HepG2 (cell line): ENCODE data around the gene DIPK1C. TPM values are rescaled to one million over a fixed set of nuclear protein-coding genes. Genes with fewer than 3 reads are reported as not detected.

Source experiments
- ATAC-seq: fragments of 200-7000 bp; cut with Tn5 transposase; 3 replicates; pipeline ENCODE4 v1.9.1; 2020; ENCODE audit warnings: mild to moderate bottlenecking, moderate library complexity
- BruUV-seq: library from RNA; stranded (reverse); fragments of 400-500 nt; replicated peaks from 2 replicates; lab custom pipeline; 2021; lab: Mats Ljungman, UMichigan
- CTCF ChIA-PET: fragments of 300-600 bp; formaldehyde crosslinking; extraction: SDS; loops from one replicate; lab custom pipeline; 2021; ENCODE audit warnings: low total read pairs, inconsistent platforms, low intra/inter-chr PET ratio; lab: Yijun Ruan, JAX
- POLR2A ChIA-PET: fragments of 350-600 bp; sonication (Branson Sonifier 250); formaldehyde crosslinking; loops from one replicate; lab custom pipeline; 2020; ENCODE audit warnings: antibody characterized with exemption, inconsistent platforms; lab: Yijun Ruan, JAX
- DNase-seq: peaks from one replicate; pipeline ENCODE4 v3.0.0-alpha.2; 2015; ENCODE audit warnings: low spot score
- FAIRE-seq: peaks from 3 replicates; lab custom pipeline; 2011; peaks lifted over from hg19 to GRCh38; lab: Jason Lieb, UNC
- H2AFZ ChIP-seq: one replicate; pipeline ENCODE4 v1.6.1; 2011; ENCODE audit warnings: low read length, inconsistent platforms
- H3K27ac ChIP-seq: fragments of 300-600 bp; 3 replicates; pipeline ENCODE4 v1.8.0; 2011; ENCODE audit warnings: mixed run types, mild to moderate bottlenecking, mixed read lengths, low read length, inconsistent platforms; ENCODE audit not compliant: insufficient read depth; ENCODE audit errors: extremely low read length
- H3K27me3 ChIP-seq, 2 experiments: fragments of 200-600 bp in 1 of 2; 2 replicates in 1 of 2; 3 replicates in 1 of 2; pipeline versions ENCODE4 v1.6.0 to v1.8.0; 2011; ENCODE audit warnings: low read length in 2 of 2, mild to moderate bottlenecking in 2 of 2, moderate library complexity in 2 of 2, inconsistent platforms in 1 of 2; ENCODE audit not compliant: insufficient read depth in 2 of 2, control insufficient read depth in 1 of 2
- H3K36me3 ChIP-seq, 2 experiments: fragments of 200-600 bp in 1 of 2; replicated peaks in 1 of 2; 2 replicates in 1 of 2; 3 replicates in 1 of 2; pipeline versions ENCODE4 v1.5.1 to v1.8.0; 2011; ENCODE audit warnings: low read length in 2 of 2, inconsistent platforms in 1 of 2; ENCODE audit not compliant: insufficient read depth in 2 of 2, control insufficient read depth in 1 of 2
- H3K4me1 ChIP-seq: 2 replicates; pipeline ENCODE4 v1.5.1; 2012; ENCODE audit warnings: low read length, inconsistent platforms; ENCODE audit not compliant: insufficient read depth
- H3K4me2 ChIP-seq: 2 replicates; pipeline ENCODE4 v1.6.0; 2011; ENCODE audit warnings: low read depth, low read length, inconsistent platforms
- H3K4me3 ChIP-seq, 3 experiments: fragments of 200-600 bp in 1 of 3; sonication (generic), shearing (Covaris generic) in 1 of 3; replicated peaks in 1 of 3; 2 replicates each; pipeline ENCODE4 v1.5.1; 2011 to 2016; ENCODE audit warnings: low read length in 3 of 3, inconsistent platforms in 2 of 3, low read depth in 2 of 3, mild to moderate bottlenecking in 2 of 3, control low read depth in 1 of 3, mixed read lengths in 1 of 3; ENCODE audit not compliant: insufficient read depth in 1 of 3
- H3K79me2 ChIP-seq: one replicate; pipeline ENCODE4 v1.6.1; 2011; ENCODE audit warnings: low read length, inconsistent platforms; ENCODE audit not compliant: insufficient read depth
- H3K9ac ChIP-seq: 2 replicates; pipeline ENCODE4 v1.6.0; 2011; ENCODE audit warnings: mild to moderate bottlenecking, low read depth, low read length, inconsistent platforms; ENCODE audit not compliant: insufficient read depth
- H3K9me3 ChIP-seq: 2 replicates; pipeline ENCODE4 v1.5.1; 2012; ENCODE audit warnings: mild to moderate bottlenecking, low read length
- H4K20me1 ChIP-seq: 2 replicates; pipeline ENCODE4 v1.6.0; 2011; ENCODE audit warnings: inconsistent platforms, mild to moderate bottlenecking, low read length, moderate library complexity; ENCODE audit not compliant: insufficient read depth
- AGO2 ChIP-seq: fragments of 200-400 bp; formaldehyde crosslinking; optimal IDR thresholded peaks from 2 replicates; pipeline ENCODE3; 2017; ENCODE audit warnings: mild to moderate bottlenecking, low read depth, low read length, moderate library complexity
- ATF6 ChIP-seq: sonication (generic); formaldehyde crosslinking; conservative IDR thresholded peaks from 2 replicates; pipeline ENCODE4 v1.4.0; 2020; ENCODE audit warnings: missing genetic modification reagents
- CHCHD3 ChIP-seq: sonication (generic); formaldehyde crosslinking; IDR thresholded peaks from 2 replicates; pipeline ENCODE4 v1.8.0; 2022; ENCODE audit warnings: mild to moderate bottlenecking, missing genetic modification reagents, moderate library complexity
- EZH2 ChIP-seq: conservative IDR thresholded peaks from 2 replicates; pipeline ENCODE4 v1.6.1; 2012; ENCODE audit warnings: mild to moderate bottlenecking, low read depth, low read length, moderate library complexity
- MAZ ChIP-seq, 2 experiments: sonication (generic) in 1 of 2; formaldehyde crosslinking in 1 of 2; IDR thresholded peaks; 2 replicates each; pipeline versions ENCODE4 v1.5.0 to v1.6.1; 2012 to 2020; ENCODE audit warnings: low read depth in 2 of 2, mild to moderate bottlenecking in 2 of 2, borderline replicate concordance in 1 of 2, improper control_type of control experiment in 1 of 2, low read length in 1 of 2, missing genetic modification reagents in 1 of 2, moderate library complexity in 1 of 2
- MEIS2 ChIP-seq: sonication (generic); formaldehyde crosslinking; IDR thresholded peaks from 2 replicates; pipeline ENCODE4 v1.9.0; 2021; ENCODE audit warnings: mild to moderate bottlenecking, missing genetic modification reagents
- PBX3 ChIP-seq: sonication (generic); formaldehyde crosslinking; IDR thresholded peaks from 2 replicates; pipeline ENCODE4 v1.8.1; 2023; ENCODE audit warnings: missing genetic modification reagents, inconsistent platforms, borderline replicate concordance
- RBM39 ChIP-seq: fragments of 200-400 bp; formaldehyde crosslinking; IDR thresholded peaks from one replicate; pipeline ENCODE4 v1.6.1; 2018; ENCODE audit warnings: antibody characterized with exemption, mild to moderate bottlenecking, low read depth, low read length; ENCODE audit not compliant: poor library complexity, severe bottlenecking
- RCOR2 ChIP-seq: IDR thresholded peaks from 2 replicates; pipeline ENCODE4 v1.6.1; 2016; ENCODE audit warnings: missing biosample characterization, missing genetic modification reagents
- RFX5 ChIP-seq: IDR thresholded peaks from 2 replicates; pipeline ENCODE4 v1.6.1; 2011; ENCODE audit warnings: low read depth, low read length, improper control_type of control experiment
- RXRB ChIP-seq: IDR thresholded peaks from 2 replicates; pipeline ENCODE4 v1.6.1; 2016; ENCODE audit warnings: borderline replicate concordance, missing genetic modification reagents, missing compliant biosample characterization
- SIX4 ChIP-seq: sonication (generic); formaldehyde crosslinking; IDR thresholded peaks from 2 replicates; pipeline ENCODE4 v1.4.0; 2020; ENCODE audit warnings: missing genetic modification reagents
- SMARCC2 ChIP-seq: fragments of 450-650 bp; IDR thresholded peaks from 2 replicates; pipeline ENCODE4 v1.6.1; 2017; ENCODE audit warnings: antibody characterized with exemption, mild to moderate bottlenecking
- TEF ChIP-seq: sonication (generic); formaldehyde crosslinking; IDR thresholded peaks from 2 replicates; pipeline ENCODE4 v1.5.0; 2020; ENCODE audit warnings: missing genetic modification reagents
- XBP1 ChIP-seq: sonication (generic); formaldehyde crosslinking; IDR thresholded peaks from 2 replicates; pipeline ENCODE4 v1.5.0; 2020; ENCODE audit warnings: missing genetic modification reagents
- YY1 ChIP-seq: IDR thresholded peaks from 2 replicates; pipeline ENCODE4 v1.6.1; 2011; ENCODE audit warnings: low read length, low read depth, moderate library complexity, mild to moderate bottlenecking; ENCODE audit not compliant: insufficient read depth, insufficient replicate concordance
- ZNF772 ChIP-seq: sonication (generic); formaldehyde crosslinking; IDR thresholded peaks from 2 replicates; pipeline ENCODE4 v1.5.0; 2020; ENCODE audit warnings: mild to moderate bottlenecking, missing genetic modification reagents
- ZNF780A ChIP-seq: sonication (generic); formaldehyde crosslinking; IDR thresholded peaks from 2 replicates; pipeline ENCODE4 v1.8.0; 2022; ENCODE audit warnings: mild to moderate bottlenecking, missing genetic modification reagents, moderate library complexity
- WGBS: methylation state at CpG from one replicate; pipeline ENCODE4 v1.1.6; 2017; ENCODE audit warnings: low lambda C conversion rate; 5-methylcytosine and 5-hydroxymethylcytosine counted together
- in situ Hi-C: cut with HindIII; loops from 2 replicates; pipeline ENCODE4 v1.10.0; 2017; ENCODE audit warnings: low pct_unique_long_range_greater_than_20kb; ENCODE audit not compliant: extremely low pct_ligation_motif_present
- intact Hi-C: fragments of 100-400 bp; cut with micrococcal nuclease; formaldehyde crosslinking; loops from one replicate; pipeline ENCODE4 v1.10.0; 2022; ENCODE audit not compliant: unreplicated experiment
- polyA plus RNA-seq, 8 experiments: library from polyadenylated mRNA; depleted of rRNA in 3 of 8; stranded (reverse) in 7 of 8; unstranded in 1 of 8; fragments of >200 nt; fragmentation: Illumina TruSeq in 4 of 8; extraction: Trizol in 4 of 8; gene quantifications; 2 replicates each; pipeline versions ENCODE4 v1.2.1 to v1.2.3, GENCODE V29; 2011 to 2016; ENCODE audit warnings: low read depth in 4 of 8, missing spikeins in 1 of 8, mixed read lengths in 1 of 8; ENCODE audit not compliant: insufficient read depth in 1 of 8
- total RNA-seq, 5 experiments: library from RNA; depleted of rRNA; stranded (reverse); fragments of >200 nt; fragmentation: Illumina TruSeq; extraction: Trizol; gene quantifications; 2 replicates each; pipeline ENCODE4 v1.2.3, GENCODE V29; 2016; ENCODE audit warnings: low read depth in 1 of 5

DIPK1C gene
- total and polyA plus RNA-seq, 2 of the 13 experiments (the other 11 are each of a cell fraction or from before 2014, with no cell fraction given), result 1.8 TPM; not detected in 1

DNA sequence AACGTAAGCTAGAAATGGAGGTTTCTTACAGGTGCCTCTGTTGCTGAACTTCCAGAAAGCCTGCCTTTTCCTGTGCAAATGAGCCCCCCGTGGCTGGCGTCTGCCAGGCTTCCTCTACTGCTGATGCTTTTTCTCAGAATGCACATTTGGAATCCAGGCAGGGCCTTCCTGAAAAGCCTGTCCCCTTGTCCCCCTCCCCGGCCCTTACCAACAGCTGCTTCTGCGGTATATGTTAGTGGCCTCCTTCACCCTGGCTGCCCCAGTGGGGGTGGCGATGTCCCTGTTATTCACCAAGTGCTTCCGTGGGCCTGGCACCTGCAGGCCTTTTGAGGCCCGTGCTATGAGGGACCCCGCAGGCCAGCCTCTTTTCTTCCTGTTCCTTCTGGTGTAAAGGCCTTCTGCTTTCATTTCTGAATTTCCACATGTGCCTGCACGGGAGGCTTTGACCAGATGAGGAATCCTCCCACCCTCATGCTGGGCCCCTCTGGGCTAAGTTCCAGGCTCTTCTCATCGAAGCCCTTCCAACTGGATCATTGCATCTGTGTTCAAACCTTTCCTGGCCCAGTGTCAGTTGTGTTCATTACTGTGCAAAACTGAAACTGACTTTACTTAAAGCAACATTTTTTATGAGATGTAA is 49.5 kb upstream of the DIPK1C start:
- ATAC-seq (no peak), FAIRE-seq (no peak), DNase-seq (no peak)
- ChIA-PET POLR2A (interaction anchor here (1.1 kb wide), 1 partner anchor 35 kb away, joined by 3 read pairs; no protein-coding TSS in a partner anchor), CTCF (no interaction called here)
- TF ChIP-seq PBX3 (CRISPR knock-in tag), result no peak
- no peak for TF ChIP-seq RBM39
- TF ChIP-seq SMARCC2, result no peak
- no peak for TF ChIP-seq CHCHD3 (CRISPR knock-in tag)
- no peak for TF ChIP-seq RFX5
- TF ChIP-seq TEF (CRISPR knock-in tag), result no peak
- no peak for TF ChIP-seq EZH2
- TF ChIP-seq ZNF780A (CRISPR knock-in tag), result no peak
- no peak for TF ChIP-seq RXRB (CRISPR knock-in tag)
- no peak for TF ChIP-seq SIX4 (CRISPR knock-in tag)
- TF ChIP-seq AGO2, result no peak
- no peak for TF ChIP-seq ZNF772 (CRISPR knock-in tag)
- TF ChIP-seq MAZ (IDR thresholded peaks at IDR 0.05; ENCODE audit: borderline replicate concordance, low read depth, low read length), result no peak
- TF ChIP-seq MAZ (CRISPR knock-in tag; IDR thresholded peaks at IDR 0.05; ENCODE audit: low read depth), result no peak
- TF ChIP-seq MEIS2 (CRISPR knock-in tag), result no peak
- TF ChIP-seq YY1, result no peak
- no peak for TF ChIP-seq ATF6 (CRISPR knock-in tag)
- no peak for TF ChIP-seq RCOR2 (CRISPR knock-in tag)
- TF ChIP-seq XBP1 (CRISPR knock-in tag), result no peak
- no peaks in the 10 kb centered on the region for H3K9me3 ChIP-seq
- H4K20me1 ChIP-seq, result no peaks in the 10 kb centered on the region
- H3K36me3 ChIP-seq, result peaks cover 27 to 82% of the 10 kb centered on the region in 2 experiments
- peaks cover 10% of the 10 kb centered on the region for H3K4me1 ChIP-seq
- in situ Hi-C loops (no loop called here), intact Hi-C loops (no loop called here)
- no peak overlapping the region for H3K4me2 ChIP-seq
- H3K27me3 ChIP-seq, result no peaks in the 10 kb centered on the region
- WGBS, result 95% methylated on average over 10 of the region's 11 CpGs
- H2AFZ ChIP-seq, result no peak overlapping the region
- no TSS peak for BruUV-seq
- H3K4me3 ChIP-seq, result no peak overlapping the region
- no peak overlapping the region for H3K9ac ChIP-seq
- no peaks in the 10 kb centered on the region for H3K79me2 ChIP-seq
- H3K27ac ChIP-seq, result no peak overlapping the region
